Bronchial epithelial cell (primary cell): Measurements from ENCODE around the gene FAM47B. TPM values are rescaled to one million over a fixed set of nuclear protein-coding genes. Genes with fewer than 3 reads are reported as not detected.

ENCODE experiments used
- DNase-seq: peaks from one replicate; pipeline ENCODE4 v3.0.0-alpha.2; 2010; ENCODE audit warnings: low read depth
- FAIRE-seq: peaks from 2 replicates; lab custom pipeline; 2011; peaks lifted over from hg19 to GRCh38; lab: Jason Lieb, UNC
- H3K27me3 ChIP-seq: 2 replicates; pipeline ENCODE4 v1.5.1; 2011; ENCODE audit warnings: low read length; ENCODE audit not compliant: control insufficient read depth, insufficient read depth
- H3K36me3 ChIP-seq: 2 replicates; pipeline ENCODE4 v1.5.1; 2011; ENCODE audit warnings: low read length; ENCODE audit not compliant: control insufficient read depth, insufficient read depth
- H3K4me3 ChIP-seq: 2 replicates; pipeline ENCODE4 v1.5.1; 2011; ENCODE audit warnings: mild to moderate bottlenecking, low read depth, low read length, control low read depth
- total RNA-seq: library from RNA; depleted of rRNA; stranded (reverse); fragments of >200 nt; gene quantifications from 2 replicates; pipeline ENCODE4 v1.2.1, GENCODE V29; 2014
- TF ChIP-seq, protein P1 (sequence below): IDR thresholded peaks from 2 replicates; pipeline ENCODE4 v1.5.1; 2011; ENCODE audit warnings: mild to moderate bottlenecking, moderate library complexity, low read length, control low read depth, inconsistent platforms; ENCODE audit not compliant: insufficient read depth, severe bottlenecking

FAM47B gene
- total RNA-seq, 1 donor from 2014 or later = not detected

DNA sequence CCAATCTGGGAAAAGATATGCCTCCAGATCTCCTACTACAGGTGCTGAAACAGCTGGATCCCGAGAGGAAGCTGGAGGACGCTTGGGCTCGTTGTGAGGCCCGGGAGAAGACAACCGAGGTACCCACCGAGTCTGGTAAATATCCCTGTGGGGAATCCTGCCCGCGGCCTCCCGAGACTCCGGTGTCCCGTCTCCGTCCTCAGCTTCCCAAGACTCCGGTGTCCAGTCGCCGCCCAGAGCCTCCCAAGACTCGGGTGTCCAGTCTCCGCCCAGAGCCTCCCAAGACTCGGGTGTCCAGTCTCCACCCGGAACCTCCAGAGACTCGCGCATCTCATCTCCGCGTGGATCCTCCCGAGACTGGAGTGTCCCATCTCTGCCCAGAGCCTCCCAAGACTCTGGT, 639 bp downstream of the FAM47B start:
- FAIRE-seq (no peak), DNase-seq (no peak)
- H3K27me3 ChIP-seq = no peaks in the 10 kb centered on the region
- H3K36me3 ChIP-seq = no peaks in the 10 kb centered on the region
- H3K4me3 ChIP-seq = no peak overlapping the region
- TF ChIP-seq, protein P1, sequence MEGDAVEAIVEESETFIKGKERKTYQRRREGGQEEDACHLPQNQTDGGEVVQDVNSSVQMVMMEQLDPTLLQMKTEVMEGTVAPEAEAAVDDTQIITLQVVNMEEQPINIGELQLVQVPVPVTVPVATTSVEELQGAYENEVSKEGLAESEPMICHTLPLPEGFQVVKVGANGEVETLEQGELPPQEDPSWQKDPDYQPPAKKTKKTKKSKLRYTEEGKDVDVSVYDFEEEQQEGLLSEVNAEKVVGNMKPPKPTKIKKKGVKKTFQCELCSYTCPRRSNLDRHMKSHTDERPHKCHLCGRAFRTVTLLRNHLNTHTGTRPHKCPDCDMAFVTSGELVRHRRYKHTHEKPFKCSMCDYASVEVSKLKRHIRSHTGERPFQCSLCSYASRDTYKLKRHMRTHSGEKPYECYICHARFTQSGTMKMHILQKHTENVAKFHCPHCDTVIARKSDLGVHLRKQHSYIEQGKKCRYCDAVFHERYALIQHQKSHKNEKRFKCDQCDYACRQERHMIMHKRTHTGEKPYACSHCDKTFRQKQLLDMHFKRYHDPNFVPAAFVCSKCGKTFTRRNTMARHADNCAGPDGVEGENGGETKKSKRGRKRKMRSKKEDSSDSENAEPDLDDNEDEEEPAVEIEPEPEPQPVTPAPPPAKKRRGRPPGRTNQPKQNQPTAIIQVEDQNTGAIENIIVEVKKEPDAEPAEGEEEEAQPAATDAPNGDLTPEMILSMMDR = no peak

DNA sequence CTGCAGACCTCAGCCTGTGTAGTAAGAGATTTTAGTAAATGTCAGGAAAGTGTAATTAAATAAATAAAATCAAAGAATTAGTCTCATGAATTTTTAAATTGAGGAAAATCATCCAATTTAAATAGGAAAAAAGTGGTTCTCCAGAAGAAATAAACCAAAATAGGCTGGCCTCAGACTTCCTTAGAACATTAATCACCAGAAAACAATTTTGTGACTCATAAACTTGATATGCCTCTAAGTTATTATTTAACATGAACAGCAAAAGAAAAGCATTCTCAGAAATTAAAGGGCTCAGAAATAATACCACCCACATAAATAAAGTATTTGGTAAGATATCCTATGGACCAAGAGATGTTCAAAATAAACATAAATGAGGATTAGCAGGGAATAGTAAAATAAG, 14.3 kb downstream of the FAM47B start:
- DNase-seq (peak; percentile 66), FAIRE-seq (no peak)
- Histone ChIP-seq H3K4me3 (no peak overlapping the region), H3K27me3 (no peaks in the 10 kb centered on the region), H3K36me3 (no peaks in the 10 kb centered on the region)
- TF ChIP-seq, protein P1 = no peak

DNA sequence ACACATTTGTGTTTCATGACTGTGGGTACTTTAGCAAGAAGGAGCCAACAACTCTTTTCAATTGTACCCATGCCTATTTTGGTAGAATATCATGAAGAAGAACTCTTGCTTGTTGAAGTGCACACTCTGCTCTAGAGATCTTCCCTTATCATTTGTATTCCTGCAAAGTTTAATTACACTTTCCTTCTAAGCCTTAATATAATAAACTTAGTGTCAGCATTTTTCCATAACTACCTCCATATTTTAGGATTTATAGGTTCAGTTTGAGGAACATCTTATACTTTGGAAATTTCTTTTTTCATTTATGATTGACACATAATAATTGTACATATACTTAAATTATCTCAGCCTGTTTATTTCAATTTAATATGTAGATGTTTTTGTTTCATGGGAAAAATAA, 19.1 kb downstream of the FAM47B start:
- DNase-seq (no peak), FAIRE-seq (no peak)
- H3K36me3 ChIP-seq = no peaks in the 10 kb centered on the region
- TF ChIP-seq, protein P1 = no peak
- no peaks in the 10 kb centered on the region for H3K27me3 ChIP-seq
- H3K4me3 ChIP-seq = no peak overlapping the region

DNA sequence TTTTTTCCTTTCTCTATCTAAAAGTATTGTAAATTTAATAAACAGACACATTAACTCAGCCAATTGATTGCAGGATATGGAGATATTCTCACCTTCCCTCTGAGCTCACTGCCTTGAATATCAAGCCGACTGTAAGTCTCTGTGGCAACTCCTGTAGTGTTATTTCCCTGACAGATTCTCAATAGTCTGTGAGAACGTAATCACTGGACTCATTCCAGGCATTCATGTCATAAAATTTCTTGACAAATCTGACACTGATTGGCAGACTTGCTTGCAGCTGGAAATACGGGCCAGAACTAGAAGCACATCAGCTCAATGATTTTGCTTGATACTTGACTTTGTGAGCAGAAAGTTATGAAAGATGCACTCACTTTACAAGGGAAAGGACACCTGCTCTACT, 29.6 kb downstream of the FAM47B start:
- DNase-seq (no peak), FAIRE-seq (no peak)
- Histone ChIP-seq H3K36me3 (no peaks in the 10 kb centered on the region), H3K27me3 (no peaks in the 10 kb centered on the region), H3K4me3 (no peak overlapping the region)
- TF ChIP-seq, protein P1 = no peak

DNA sequence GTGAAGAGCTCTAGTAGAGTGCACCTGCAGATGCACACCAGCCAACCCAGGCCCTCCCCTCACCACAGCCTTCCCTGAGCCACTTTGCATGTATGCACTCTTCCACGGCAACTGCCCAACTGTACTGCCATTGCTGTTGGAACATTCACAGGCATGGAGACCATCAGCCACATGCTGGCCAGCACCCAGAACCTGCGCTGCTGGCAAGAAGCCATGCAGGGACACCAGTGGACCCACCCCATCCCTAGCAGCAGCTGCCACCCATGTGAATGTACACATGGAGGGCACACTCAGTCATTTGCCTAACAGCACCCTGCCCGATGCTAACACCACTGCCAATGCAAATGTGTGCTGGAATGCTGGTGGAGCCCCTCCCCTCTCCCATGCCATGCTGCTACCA, 35.6 kb downstream of the FAM47B start:
- H3K4me3 ChIP-seq = no peak overlapping the region
- DNase-seq = no peak
- TF ChIP-seq, protein P1 = no peak
- H3K27me3 ChIP-seq = no peaks in the 10 kb centered on the region
- FAIRE-seq = no peak
- no peaks in the 10 kb centered on the region for H3K36me3 ChIP-seq

DNA sequence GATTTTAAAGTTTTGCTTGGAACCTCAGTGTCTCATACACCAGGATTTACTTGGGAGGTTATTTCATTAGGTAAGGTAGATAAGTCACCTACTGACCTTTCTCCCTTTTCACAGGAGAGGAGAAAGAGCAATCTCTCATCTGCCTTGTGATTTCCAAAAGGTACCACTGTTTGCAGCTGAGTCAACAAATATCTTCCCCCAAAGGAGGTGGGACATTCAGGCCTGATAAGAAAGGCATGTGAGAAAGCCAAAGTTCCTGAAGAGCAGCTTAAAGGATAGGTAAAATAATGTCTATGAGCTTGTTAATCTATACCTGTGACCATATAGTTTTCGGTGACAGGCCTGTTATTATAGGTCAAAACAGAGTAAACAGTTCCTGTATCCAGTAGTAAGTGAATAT, 45.0 kb downstream of the FAM47B start:
- H3K27me3 ChIP-seq = no peaks in the 10 kb centered on the region
- no peak for DNase-seq
- TF ChIP-seq, protein P1 = no peak
- H3K36me3 ChIP-seq = no peaks in the 10 kb centered on the region
- no peak overlapping the region for H3K4me3 ChIP-seq
- no peak for FAIRE-seq
